DMS114 treated with DMSO at 0.1 percent for 48 hours (cell line): Measurements from ENCODE around the gene GGCT.

ENCODE experiments used
- DNase-seq: peaks from one replicate; lab custom pipeline; 2025; ENCODE audit not compliant: unreplicated experiment; lab: John Stamatoyannopoulos, UW

The GGCT gene

DNA sequence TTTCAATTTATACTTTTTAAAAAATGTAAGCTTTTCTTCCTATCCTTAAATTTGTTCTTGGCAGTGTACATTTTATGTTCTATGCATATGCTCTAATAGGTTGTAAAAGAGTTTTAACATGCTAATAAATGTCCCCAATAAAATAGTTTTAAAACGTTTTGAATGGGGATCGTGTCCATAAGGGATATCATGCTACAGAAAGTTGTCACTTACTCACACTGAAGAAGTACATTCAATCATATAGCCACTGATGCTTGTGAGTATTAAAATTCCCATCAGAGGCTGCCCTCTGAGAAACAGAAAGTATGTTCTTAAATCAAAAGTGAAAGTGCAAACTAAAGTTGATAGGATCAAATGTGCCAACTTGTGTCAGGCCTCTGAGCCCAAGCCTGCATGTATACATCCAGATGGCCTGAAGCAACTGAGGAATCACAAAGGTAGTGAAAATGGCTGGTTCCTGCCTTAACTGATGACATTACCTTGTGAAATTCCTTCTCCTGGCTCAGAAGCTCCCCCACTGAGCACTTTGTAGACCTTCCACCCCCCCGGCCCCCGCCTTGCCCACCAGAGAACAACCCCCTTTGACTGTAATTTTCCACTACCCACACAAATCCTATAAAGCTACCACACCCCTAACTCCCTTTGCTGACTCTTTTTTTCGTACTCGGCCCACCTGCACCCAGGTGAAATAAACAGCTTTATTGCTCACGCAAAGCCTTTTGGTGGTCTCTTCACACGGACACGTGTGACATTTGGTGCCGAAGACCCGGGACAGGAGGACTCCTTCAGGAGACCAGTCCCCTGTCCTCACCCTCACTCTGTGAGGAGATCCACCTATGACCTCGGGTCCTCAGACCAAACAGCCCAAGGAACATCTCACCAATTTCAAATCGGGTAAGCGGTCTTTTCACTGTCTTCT, 25.2 kb downstream of the GGCT start:
- DNase-seq: no peak

DNA sequence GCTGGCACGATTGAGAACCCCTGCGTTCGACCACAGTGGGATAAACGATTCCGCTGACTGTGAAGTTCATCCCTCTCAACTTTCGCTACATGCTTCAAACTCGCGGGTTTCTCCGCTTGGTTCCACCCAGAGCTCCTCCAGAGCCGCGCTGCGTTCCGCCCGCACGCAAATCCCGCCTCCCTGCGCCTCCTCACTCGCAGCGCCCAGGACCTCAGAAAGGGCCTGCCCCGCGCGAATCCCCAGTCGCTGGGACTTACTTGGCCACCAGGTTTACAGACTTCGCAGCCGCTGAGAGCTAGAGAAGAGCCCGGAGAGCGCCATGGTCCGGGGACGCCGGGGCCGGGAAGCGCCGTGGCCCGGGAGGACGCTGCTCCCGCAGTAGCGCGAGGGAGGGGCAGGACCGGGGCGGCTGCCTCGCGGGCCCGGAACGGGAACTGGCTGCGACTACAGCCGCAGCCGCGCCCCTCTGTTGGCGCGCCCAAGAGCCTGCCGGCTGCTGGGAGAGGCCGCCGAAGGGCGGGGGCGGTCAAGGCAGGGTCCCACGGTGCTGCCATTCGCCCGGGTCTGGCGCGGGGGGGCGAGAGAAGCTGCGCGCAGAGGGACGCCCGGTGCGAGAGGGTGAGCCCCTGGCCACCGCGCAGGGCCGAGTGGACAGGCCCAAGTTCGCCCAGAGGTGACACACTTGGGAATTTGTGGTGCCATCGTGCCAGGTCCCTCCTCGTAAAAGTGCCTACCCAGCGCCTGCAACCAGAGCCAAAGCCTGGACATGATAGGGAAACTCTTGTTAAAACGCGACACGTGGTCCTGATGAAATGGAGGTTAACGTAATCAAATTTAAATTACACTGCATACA, 26.1 kb downstream of the GGCT start, which contains the start of gene NOD1:
Gene NOD1 (minus strand): TSS at position 436 of the 853 bp plus-strand sequence. CDS start 21,863 bp downstream, outside the sequence.
- DNase-seq: peak; percentile 70

- DNase-seq: no peak
Observed at GRCh38 chr7:30476459-30477145, 28.0 kb downstream of the GGCT start.

DNA sequence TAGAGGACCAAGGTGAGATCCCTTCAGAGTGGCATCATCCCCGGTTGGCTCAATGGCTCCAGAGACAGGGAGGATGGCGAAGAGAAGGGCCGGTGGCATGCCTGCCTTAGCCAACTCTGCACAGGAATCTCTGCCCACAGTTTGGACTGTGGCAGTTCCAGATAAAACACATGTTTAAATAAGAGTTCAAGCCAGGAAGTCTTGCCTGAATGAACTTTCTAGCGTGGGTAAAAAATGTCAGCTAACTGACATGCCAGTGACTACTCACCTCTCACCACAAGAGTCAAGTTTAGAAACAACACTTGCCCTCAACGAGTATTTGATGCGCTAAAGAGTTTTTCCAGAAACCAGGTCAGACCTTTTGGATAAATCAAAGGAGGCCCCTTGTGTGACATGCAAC, 29.0 kb downstream of the GGCT start:
- DNase-seq: no peak

GRCh38 chr7:30474893-30475292, 29.7 kb downstream of the GGCT start:
- no peak for DNase-seq

DNA sequence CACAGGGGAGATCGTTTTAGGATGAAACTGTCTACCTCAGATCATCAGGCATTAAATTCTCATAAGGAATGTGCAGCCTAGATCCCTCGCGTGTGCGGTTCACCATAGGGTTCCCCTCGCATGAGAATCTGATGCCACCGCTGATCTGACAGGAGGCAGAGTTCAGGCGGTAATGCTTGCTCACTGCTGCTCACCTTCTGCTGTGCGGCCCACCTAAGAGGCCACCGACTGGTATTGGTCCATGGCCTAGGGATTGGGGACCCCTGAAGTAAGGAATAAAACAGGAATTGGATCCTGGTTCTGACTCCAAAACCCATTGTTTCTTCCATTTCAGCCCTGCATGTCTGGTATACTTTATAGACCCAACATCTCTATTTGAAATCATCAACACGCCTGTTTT, 30.1 kb downstream of the GGCT start:
- no peak for DNase-seq

- DNase-seq: no peak
Observed at GRCh38 chr7:30473903-30474302, 30.7 kb downstream of the GGCT start.

- no peak for DNase-seq
Observed at GRCh38 chr7:30472784-30473775, 31.5 kb downstream of the GGCT start.

GRCh38 chr7:30472081-30472783, 32.4 kb downstream of the GGCT start:
- DNase-seq: no peak

DNA sequence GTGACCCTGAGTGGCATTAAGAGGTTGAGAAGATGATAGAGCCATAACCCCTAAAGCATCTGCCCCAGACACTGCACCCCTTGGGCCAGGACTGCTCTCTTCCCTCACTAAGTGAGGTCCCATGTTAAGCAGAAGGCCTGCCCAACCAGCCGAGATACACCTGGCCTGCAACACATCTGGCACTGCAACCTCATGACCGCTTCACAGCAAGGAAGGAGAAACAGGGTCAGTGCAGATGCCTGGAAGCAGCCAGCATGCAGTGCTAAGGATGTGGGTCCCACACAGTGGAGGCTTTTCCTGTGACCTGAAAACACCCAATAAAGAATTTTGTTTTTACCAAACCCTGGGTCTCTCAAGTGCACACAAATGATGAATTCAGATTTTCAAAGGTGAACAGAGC, 33.4 kb downstream of the GGCT start:
- no peak for DNase-seq

DNA sequence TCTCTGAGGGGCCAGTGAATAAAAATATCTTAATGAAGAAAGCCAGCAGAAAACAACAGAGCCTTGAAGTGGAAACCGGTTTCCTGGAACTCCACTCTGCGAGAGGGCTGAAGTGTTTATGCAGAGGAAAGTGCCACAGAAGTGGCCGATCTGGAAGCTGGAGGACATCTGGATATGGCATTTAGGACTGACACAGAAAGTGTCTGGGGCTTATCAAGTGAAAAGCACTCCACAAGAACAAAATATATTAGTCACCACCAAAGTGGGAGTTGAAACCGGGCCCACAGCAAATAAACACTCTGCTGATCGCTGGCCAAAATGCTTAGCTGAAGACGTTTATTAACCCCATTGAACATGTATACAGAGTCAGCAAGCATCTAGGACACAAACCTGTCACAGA, 33.9 kb downstream of the GGCT start:
- no peak for DNase-seq

DNA sequence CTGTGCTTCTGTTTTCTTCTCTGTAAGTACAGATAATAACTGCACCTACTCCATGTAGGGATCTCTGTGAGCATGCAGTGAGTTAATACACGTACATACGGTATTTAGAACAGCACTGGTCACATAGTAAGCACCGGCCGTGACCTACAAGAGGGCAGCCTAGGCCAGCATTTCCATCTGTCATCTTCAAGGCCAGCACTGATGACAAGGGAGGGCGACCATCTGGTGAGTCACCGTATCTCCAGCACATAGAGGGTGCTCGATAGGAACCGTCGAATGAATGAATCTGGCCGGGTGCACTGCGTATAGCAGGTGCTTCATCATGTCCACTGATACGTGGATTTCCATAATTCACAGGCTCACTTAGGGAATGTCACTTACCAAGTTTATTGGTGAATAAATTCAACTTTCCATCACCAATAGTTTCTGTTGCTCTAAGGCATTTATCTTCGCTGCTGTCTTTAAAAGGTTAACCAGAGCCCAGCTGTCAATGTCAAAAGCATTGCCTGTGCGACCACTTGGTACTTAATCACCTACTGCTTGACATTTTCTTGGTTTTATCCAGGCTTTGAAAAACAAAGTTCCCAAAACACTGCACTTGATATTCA, 34.4 kb downstream of the GGCT start:
- DNase-seq: no peak

DNA sequence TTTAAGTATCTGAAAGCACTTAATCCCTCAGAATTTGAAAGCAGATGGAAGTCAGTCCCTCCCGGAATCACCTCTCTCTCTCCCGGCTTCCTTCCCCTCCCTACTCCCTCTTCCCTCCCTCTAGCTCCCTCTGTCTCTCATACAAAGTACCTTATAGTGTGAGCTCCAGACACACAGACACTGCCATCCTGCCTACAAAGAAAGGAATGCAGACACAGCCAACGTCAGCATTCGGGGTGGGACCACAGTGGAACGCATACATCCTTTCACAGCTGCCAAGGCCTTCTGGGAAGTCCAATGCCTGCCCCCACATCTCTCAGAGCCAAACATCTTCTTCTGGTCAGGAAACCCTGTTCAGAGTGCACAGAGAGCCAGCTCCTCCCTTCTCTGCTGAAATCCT, 35.3 kb downstream of the GGCT start:
- DNase-seq: no peak

- no peak for DNase-seq
Observed at GRCh38 chr7:30468791-30469190, 35.8 kb downstream of the GGCT start.

DNA sequence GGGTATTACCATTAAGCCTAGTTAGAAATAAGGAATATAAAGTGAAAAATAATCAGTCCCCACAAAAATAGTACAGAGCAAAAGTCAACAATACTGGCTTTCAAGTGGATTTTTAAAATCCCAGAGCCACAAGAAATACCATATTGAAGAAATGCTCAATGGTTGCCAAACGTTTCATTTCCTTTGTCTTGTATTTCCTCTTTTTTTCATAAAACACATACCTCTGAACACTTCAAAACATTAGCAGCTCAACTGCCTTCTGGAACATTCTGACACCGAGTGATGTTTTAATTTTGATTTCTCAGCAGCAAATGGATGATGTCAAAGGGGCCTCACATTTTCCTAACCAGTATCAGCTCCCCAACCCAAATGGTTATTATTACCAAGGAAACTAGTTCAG, 36.6 kb downstream of the GGCT start:
- no peak for DNase-seq

GRCh38 chr7:30467271-30467670, 37.4 kb downstream of the GGCT start:
- no peak for DNase-seq

DNA sequence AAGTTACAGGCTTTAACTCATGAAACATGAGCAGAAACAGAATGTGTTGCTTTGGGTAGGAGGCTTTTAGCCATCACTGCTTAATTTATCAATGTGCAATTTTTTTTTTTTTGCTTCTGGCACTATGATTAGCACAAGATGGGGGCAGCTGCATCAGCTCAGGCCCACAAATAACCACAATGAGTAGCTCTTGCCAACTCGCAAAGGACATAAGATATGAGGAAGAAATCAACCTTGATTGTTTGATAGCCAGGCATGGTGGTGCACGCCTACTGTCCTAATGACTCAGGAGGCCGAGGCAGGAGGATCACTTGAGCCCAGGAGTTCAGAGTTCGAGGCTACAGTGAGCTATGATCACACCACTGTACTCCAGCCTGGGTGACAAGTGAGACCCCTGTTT, 38.4 kb downstream of the GGCT start:
- DNase-seq: no peak

GRCh38 chr7:30465811-30466180, 38.8 kb downstream of the GGCT start:
- DNase-seq: no peak
